SJCRH30 (cell line): ENCODE measurements around the gene MCTP1. TPM values are rescaled to one million over a fixed set of nuclear protein-coding genes. Genes with fewer than 3 reads are reported as not detected.

Experiments
- DNase-seq, 2 experiments: peaks; one replicate each; pipeline ENCODE4 v3.0.0-alpha.2; 2015 to 2020
- H3K27ac ChIP-seq: fragments of 250-450 bp; sonication (Bioruptor Pico); 2 replicates; pipeline ENCODE4 v1.5.1; 2020; ENCODE audit warnings: mild to moderate bottlenecking, moderate library complexity
- H3K27me3 ChIP-seq: fragments of 250-450 bp; sonication (Bioruptor Pico); 2 replicates; pipeline ENCODE4 v1.5.1; 2020; ENCODE audit warnings: mild to moderate bottlenecking, moderate library complexity
- H3K36me3 ChIP-seq: fragments of 250-450 bp; sonication (Bioruptor Pico); 2 replicates; pipeline ENCODE4 v1.5.1; 2020; ENCODE audit warnings: mild to moderate bottlenecking, moderate library complexity
- H3K4me1 ChIP-seq: fragments of 250-450 bp; sonication (Bioruptor Pico); 2 replicates; pipeline ENCODE4 v1.5.1; 2020; ENCODE audit warnings: mild to moderate bottlenecking, moderate library complexity
- H3K4me3 ChIP-seq: fragments of 250-450 bp; sonication (Bioruptor Pico); 2 replicates; pipeline ENCODE4 v1.5.1; 2020; ENCODE audit warnings: mild to moderate bottlenecking, moderate library complexity
- H3K9me3 ChIP-seq: fragments of 250-450 bp; sonication (Bioruptor Pico); replicated peaks from 2 replicates; pipeline ENCODE4 v1.5.1; 2020; ENCODE audit warnings: mild to moderate bottlenecking, moderate library complexity
- total RNA-seq: library from RNA; depleted of rRNA; stranded (reverse); fragments of >200 nt; shearing (Covaris generic); gene quantifications from 2 replicates; pipeline ENCODE4 v1.2.3, GENCODE V29; 2014; rRNA removed

The MCTP1 gene
- total RNA-seq, 1 experiment from 2014 or later = 1.8 TPM

GRCh38 chr5:94667937-94668336, 617.0 kb downstream of the MCTP1 start:
- H3K4me3 ChIP-seq = no peak overlapping the region
- H3K4me1 ChIP-seq = no peaks in the 10 kb centered on the region
- H3K36me3 ChIP-seq = peaks cover 50% of the 10 kb centered on the region
- H3K9me3 ChIP-seq = no peaks in the 10 kb centered on the region
- H3K27ac ChIP-seq = no peak overlapping the region
- no peaks in the 10 kb centered on the region for H3K27me3 ChIP-seq
- DNase-seq = no peak

GRCh38 chr5:94661086-94661485, 623.8 kb downstream of the MCTP1 start:
- peaks cover 42% of the 10 kb centered on the region for H3K36me3 ChIP-seq

GRCh38 chr5:94660506-94660905, 624.4 kb downstream of the MCTP1 start:
- Histone ChIP-seq H3K4me3 (no peak overlapping the region), H3K4me1 (no peaks in the 10 kb centered on the region), H3K27ac (no peak overlapping the region), H3K9me3 (peaks cover 13% of the 10 kb centered on the region), H3K36me3 (peaks cover 43% of the 10 kb centered on the region), H3K27me3 (no peaks in the 10 kb centered on the region)
- DNase-seq = no peak

More at GRCh38 chr5:94661086-94661485, 623.8 kb downstream of the MCTP1 start:
- no peaks in the 10 kb centered on the region for H3K4me1 ChIP-seq
- peaks cover 9% of the 10 kb centered on the region for H3K9me3 ChIP-seq
- H3K27ac ChIP-seq = no peak overlapping the region
- no peaks in the 10 kb centered on the region for H3K27me3 ChIP-seq
- no peak overlapping the region for H3K4me3 ChIP-seq
- no peak for DNase-seq

GRCh38 chr5:94658272-94658671, 626.6 kb downstream of the MCTP1 start:
- H3K36me3 ChIP-seq = peaks cover 48% of the 10 kb centered on the region
- no peaks in the 10 kb centered on the region for H3K4me1 ChIP-seq
- no peak overlapping the region for H3K27ac ChIP-seq
- H3K9me3 ChIP-seq = peaks cover 13% of the 10 kb centered on the region
- no peaks in the 10 kb centered on the region for H3K27me3 ChIP-seq
- no peak overlapping the region for H3K4me3 ChIP-seq
- DNase-seq = no peak

Other genes with a start within 250 kb of the MCTP1 start
- gene FAM81B, start 106.3 kb upstream of the MCTP1 start, total RNA-seq = not detected in 2 replicates